ENCODE results near the gene PARG.
"Not testable (repeated sequence)": the region's sequence is repeated elsewhere in the genome, so short reads cannot be mapped to it uniquely, and the experiment has no call there.

PARG gene

DNA sequence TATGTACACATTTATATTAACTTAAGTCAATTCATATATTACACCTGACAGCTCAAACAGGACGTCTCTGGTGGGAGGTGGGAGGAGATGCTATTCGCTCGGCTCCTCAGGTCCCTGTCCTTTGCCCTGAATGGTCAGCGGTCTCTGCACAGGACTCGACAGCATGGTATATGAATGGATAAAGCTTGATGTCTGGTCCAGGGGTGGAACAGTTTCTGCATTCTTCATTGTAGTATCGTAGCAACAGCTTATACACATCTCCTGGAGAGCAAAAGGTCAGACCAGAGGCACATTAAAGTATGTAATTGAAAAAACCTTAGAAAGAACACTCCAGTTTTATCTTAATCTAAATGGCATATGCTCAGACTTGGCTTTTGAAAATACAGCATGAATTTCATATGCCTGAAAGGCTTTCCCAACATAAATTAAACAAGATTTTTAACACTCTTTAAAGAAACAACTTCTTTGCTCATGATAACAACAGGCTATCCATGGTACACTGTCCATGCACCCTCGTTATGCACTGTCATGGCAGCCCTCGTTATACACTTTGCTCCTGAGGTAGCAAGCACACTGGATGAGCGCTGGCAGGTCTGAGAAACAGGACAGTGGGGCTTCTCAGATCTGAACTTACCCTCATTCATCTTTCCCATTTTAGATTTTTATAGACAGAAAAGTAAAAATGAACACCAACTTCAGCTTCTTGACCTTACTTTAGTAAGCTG is 122.4 kb downstream of the PARG start:
- DNase-seq: no peak

- DNase-seq: no peak
Measured at GRCh38 chr10:49817845-49818244, 124.0 kb downstream of the PARG start.

DNA sequence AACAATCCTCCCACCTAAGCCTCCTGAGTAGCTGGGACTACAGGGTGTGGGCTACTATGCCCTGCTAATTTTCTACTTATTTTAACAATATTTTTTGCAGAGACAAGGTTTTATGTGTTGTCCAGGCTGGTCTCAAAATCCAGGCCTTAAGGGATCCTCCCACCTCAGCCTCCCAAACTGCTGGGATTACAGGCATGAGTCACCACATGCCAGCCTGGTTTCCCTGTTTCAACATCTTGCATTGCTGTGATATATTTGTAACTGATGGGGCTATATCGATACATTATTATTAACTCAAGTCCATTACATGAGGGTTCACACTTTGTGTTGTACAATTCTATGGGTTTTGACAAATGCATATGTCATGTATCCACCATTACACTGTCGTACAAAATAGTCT is 137.8 kb downstream of the PARG start:
- DNase-seq: no peak

DNA sequence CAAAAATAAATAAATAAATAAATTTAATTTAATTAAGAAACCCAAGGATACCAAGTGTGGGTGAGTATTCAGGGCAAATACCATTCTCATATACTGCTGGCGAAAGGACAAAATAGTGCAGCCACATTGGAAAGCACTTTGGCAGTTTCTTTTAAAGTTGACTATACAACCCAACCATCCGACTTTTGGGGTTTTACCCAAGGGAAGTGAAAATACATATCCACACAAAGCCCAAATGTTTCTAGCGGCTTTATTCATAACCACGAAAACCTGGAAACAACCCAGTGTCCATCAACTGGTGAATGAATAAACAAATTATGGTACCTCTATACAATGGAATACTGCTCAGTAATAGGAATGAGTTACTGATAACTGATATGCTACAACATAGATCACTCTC is 143.6 kb downstream of the PARG start:
- no peak for DNase-seq

- no peak for DNase-seq
Measured at GRCh38 chr10:49791100-49791499, 150.7 kb downstream of the PARG start.

DNA sequence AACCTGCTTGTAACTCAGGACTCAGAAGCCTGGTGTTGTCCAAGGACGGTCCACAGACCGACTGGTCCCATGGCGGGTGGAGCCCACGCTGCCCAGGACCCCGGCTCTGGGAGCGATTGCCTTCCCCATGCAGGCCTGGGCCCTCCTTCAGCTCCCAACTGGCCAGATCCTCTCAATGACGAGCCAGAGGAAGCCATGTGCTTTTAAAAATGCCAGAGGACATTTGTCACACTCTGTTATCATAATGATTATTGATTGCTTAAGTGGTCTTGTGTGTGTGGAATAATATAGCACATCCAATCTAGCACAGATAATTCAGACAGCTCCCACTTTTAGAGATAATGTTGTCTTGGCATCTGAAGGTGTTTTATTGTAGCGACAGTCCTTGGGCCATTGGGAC is 157.1 kb downstream of the PARG start:
- DNase-seq: no peak

- no peak for DNase-seq
Measured at GRCh38 chr10:49783645-49784044, 158.2 kb downstream of the PARG start.

GRCh38 chr10:49781247-49781646 is 160.6 kb downstream of the PARG start:
- no peak for DNase-seq

DNA sequence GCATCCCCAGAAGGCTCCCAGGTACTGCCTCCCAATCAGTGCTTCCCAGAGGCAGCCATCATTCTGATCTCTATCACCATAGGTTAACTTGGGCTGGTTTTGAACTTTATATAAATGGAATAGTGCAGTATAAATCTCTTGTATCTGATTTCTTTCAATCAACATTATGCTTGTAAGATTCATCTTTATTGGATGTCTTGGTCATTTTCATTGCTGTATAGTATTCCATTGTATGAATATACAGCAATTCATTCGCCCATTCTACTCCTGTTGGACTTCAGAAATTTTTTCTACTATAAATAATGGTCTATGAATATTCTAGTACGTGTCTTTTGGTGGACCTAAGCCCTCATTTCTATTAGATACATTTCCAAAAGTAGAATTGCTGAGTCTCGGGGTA is 163.6 kb downstream of the PARG start:
- no peak for DNase-seq

- DNase-seq: no peak
Measured at GRCh38 chr10:49776851-49777250, 165.0 kb downstream of the PARG start.

DNA sequence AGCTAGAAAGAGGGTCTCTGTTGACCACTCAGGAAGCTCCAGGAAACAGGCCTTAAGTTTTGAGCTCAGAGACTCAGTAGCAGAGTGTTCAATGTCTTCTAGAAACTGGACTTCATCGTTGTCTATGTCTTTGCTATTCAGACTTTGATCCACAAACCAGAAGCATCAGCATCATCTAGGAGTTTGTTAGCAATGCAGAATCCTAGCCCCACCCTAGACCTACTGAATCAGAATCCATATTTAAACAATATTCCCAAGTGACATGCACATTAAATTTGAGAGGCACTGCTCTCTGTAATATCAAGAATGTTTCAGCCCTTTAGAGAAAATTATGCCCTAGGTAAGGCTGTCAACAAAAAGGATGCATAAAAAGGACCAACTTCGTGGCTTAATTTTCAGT is 166.8 kb downstream of the PARG start:
- no peak for DNase-seq

- DNase-seq: not testable (repeated sequence)
Measured at GRCh38 chr10:49772944-49773343, 168.9 kb downstream of the PARG start.

GRCh38 chr10:49771046-49771445 is 170.8 kb downstream of the PARG start:
- DNase-seq: not testable (repeated sequence)

DNA sequence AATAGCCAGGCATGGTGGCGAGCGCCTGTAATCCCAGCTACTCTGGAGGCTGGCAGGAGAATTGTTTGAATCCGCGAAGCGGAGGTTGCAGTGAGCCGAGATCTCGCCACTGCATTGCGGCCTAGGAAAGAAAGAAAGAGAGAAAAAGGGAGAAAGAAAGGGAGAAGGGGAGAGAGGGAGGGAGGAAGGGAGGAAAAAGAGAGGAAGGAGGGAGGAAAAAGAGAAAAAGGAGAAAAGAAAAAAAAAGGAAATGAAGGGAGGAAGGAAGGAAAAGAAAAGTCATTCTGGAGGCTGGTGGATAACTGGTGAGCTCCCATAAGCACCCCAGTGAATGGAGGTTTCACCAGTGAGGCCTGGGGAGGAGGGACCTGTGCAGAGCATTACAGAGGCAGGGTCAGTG is 172.1 kb downstream of the PARG start:
- no peak for DNase-seq

GRCh38 chr10:49768731-49769130 is 173.1 kb downstream of the PARG start:
- no peak for DNase-seq

DNA sequence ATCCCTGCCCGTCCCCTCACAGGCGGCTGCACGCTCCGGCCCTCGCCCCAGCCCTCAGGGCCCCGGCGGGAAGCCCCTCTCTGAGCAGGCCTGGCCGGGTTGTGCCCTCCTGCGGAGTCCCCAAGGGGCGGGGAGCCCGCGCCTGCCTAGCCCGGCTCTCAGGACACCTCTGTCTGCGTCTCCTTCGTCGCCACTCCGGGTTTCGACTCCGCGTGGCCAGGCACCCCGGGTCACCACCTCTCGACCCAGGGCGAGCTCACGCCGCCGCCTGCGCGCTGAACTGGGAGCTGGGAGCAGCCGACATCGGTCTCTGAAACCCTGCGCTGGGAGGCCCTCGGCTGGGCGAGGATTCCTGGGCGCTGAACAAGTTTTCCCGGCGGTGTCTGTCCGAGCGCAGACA is 173.5 kb downstream of the PARG start:
- DNase-seq: no peak
